BE2C (cell line): ENCODE results near the gene AGBL4.

ENCODE experiments used
- DNase-seq: peaks from one replicate; pipeline ENCODE4 v3.0.0-alpha.2; 2020
- H3K27me3 ChIP-seq: fragments of 250-450 bp; sonication (Bioruptor Pico); 2 replicates; pipeline ENCODE4 v1.5.1; 2020; ENCODE audit warnings: mild to moderate bottlenecking
- H3K36me3 ChIP-seq: fragments of 250-450 bp; sonication (Bioruptor Pico); 2 replicates; pipeline ENCODE4 v1.5.1; 2020; ENCODE audit warnings: mild to moderate bottlenecking
- H3K4me1 ChIP-seq: fragments of 250-450 bp; sonication (Bioruptor Pico); 2 replicates; pipeline ENCODE4 v1.5.1; 2020
- H3K4me3 ChIP-seq: 2 replicates; pipeline ENCODE4 v1.5.1; 2011; ENCODE audit warnings: low read depth, low read length
- H3K9me3 ChIP-seq: fragments of 250-450 bp; sonication (Bioruptor Pico); 2 replicates; pipeline ENCODE4 v1.5.1; 2020
- TF ChIP-seq, protein P1 (sequence below): IDR thresholded peaks from 2 replicates; pipeline ENCODE4 v1.5.1; 2012; ENCODE audit warnings: mild to moderate bottlenecking, low read depth, low read length

Gene AGBL4

DNA sequence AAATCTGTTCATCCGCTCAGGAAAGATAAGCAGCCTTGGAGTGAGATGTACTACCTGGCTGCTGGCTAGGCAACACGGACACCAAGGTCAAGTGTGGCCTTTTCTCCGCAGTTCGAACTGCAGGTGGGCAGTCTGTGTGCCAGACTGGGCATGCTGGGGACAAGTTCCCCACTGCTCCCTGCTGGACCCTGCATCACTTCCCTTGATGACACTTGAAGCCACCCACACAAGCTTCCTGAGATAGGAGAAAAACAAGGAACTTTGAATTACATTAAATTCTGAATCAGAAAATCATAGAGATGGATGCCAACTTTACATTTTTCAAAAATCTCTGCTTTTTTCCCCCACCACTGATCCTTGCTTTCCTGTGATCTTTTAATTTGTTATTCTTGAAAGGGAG lies 1285.4 kb downstream of the AGBL4 start:
- H3K4me1 ChIP-seq, result no peaks in the 10 kb centered on the region
- TF ChIP-seq, protein P1, sequence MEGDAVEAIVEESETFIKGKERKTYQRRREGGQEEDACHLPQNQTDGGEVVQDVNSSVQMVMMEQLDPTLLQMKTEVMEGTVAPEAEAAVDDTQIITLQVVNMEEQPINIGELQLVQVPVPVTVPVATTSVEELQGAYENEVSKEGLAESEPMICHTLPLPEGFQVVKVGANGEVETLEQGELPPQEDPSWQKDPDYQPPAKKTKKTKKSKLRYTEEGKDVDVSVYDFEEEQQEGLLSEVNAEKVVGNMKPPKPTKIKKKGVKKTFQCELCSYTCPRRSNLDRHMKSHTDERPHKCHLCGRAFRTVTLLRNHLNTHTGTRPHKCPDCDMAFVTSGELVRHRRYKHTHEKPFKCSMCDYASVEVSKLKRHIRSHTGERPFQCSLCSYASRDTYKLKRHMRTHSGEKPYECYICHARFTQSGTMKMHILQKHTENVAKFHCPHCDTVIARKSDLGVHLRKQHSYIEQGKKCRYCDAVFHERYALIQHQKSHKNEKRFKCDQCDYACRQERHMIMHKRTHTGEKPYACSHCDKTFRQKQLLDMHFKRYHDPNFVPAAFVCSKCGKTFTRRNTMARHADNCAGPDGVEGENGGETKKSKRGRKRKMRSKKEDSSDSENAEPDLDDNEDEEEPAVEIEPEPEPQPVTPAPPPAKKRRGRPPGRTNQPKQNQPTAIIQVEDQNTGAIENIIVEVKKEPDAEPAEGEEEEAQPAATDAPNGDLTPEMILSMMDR, result no peak
- no peak for DNase-seq
- no peak overlapping the region for H3K4me3 ChIP-seq
- no peaks in the 10 kb centered on the region for H3K36me3 ChIP-seq
- no peaks in the 10 kb centered on the region for H3K9me3 ChIP-seq
- H3K27me3 ChIP-seq, result no peaks in the 10 kb centered on the region

DNA sequence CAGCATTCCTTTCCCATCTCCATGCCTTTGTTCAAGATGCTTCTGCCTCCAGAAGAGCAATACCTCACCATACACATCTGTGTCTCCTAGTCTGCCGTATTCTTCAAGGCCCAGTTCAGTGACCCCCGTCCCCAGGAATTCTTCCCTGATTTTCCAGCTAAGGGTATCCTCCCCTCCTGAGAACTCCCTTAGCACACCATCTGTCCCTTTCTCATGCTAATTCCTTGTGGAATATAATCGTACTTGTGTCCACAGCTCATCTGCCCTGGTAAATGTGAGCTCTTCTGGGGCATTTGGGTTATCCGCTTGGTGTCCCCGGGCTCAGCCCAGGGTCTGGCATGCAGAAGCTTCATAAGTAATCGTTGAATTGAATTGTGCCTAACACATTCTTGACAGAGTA lies 1288.0 kb downstream of the AGBL4 start:
- TF ChIP-seq, protein P1, result no peak
- H3K9me3 ChIP-seq, result no peaks in the 10 kb centered on the region
- H3K36me3 ChIP-seq, result no peaks in the 10 kb centered on the region
- no peak overlapping the region for H3K4me3 ChIP-seq
- no peaks in the 10 kb centered on the region for H3K4me1 ChIP-seq
- no peaks in the 10 kb centered on the region for H3K27me3 ChIP-seq
- no peak for DNase-seq

DNA sequence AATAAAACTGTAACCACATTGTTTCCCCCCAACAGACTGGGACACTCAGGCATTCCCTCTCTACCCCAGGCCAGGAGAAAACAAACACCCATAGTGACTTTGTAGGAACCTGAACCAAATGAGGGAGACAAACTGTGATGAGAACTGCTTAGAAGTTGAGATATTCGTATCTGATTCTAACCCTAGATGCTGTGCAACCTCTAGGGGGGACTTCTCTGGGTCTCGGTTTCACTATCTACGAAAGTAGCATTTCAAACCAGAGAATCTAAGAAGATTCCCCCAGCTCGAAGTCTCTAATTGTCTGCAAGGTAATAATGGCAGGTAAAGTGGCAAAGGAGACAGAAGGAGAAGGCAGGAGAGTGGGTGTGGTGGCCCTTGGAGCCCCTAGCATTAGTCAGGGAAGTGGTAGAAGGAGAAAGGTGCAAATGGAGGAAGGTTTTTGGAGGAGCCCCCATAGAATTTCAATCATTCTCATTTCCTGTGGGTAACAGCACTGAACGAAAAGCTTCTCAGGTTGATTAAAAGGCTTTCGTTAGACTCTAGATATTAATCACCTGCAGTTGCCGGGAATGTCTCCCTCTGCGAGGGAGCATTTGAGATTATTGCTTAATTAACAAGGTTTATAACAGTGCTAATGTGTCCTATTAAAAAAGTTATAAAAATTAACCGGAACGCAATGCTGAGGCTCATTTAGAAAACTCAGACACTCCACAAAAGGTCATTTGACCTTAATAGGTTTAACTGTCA lies 1293.4 kb downstream of the AGBL4 start:
- Histone ChIP-seq H3K9me3 (no peaks in the 10 kb centered on the region), H3K36me3 (no peaks in the 10 kb centered on the region), H3K27me3 (no peaks in the 10 kb centered on the region), H3K4me3 (no peak overlapping the region), H3K4me1 (no peaks in the 10 kb centered on the region)
- TF ChIP-seq, protein P1, result no peak
- no peak for DNase-seq

DNA sequence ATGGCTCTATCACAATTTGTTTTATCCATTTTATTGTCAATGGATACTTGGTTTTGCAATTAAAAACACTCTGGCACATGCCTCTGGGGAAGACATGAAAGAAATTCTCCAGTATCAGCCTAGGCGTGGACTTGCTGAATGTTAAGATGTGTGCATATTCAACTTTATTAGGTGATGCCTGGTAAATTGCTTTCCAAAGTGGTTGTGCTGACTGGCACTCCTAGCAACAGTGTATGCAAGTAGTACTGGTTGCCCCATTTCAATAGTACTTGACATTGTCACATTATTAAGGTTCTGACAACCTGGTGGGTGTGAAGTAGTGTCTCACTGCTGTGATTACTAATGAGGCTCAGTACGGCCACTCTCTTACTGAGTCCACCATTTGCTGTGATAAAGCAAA lies 1295.2 kb downstream of the AGBL4 start:
- TF ChIP-seq, protein P1, result no peak
- Histone ChIP-seq H3K4me1 (no peaks in the 10 kb centered on the region), H3K36me3 (no peaks in the 10 kb centered on the region), H3K4me3 (no peak overlapping the region), H3K9me3 (no peaks in the 10 kb centered on the region), H3K27me3 (no peaks in the 10 kb centered on the region)
- DNase-seq, result no peak

DNA sequence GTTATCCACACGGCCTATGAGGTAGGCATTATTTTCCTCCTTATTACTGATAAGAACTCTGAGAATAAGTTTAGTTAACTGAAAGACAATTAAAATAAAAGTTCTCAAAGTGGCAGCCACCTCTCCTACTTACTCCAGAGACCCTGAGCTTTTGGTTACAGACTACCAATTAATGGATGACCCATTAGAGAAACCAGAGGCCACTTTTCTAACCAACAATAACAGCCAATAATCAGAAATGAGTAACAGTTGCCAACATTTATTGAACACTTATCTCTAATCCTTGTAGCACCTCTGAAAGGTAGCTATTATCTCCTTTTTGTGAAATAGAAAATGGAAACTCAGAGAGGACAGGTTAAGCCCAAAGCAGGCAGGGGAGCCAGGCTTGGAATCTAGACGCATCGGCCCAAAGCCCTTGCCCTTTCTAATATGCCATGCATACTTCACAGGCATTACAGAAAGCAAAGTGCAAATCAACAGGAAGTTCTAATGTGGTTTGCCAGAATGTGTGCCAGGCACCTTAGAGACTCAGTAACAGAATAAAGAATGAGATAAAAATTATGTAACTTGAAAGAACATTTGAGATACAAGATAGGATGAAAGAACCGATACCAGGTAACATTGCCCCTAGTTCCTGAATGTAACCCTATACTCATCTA lies 1297.1 kb downstream of the AGBL4 start:
- no peak for DNase-seq
- no peaks in the 10 kb centered on the region for H3K36me3 ChIP-seq
- H3K4me1 ChIP-seq, result no peaks in the 10 kb centered on the region
- TF ChIP-seq, protein P1, result no peak
- no peak overlapping the region for H3K4me3 ChIP-seq
- H3K27me3 ChIP-seq, result no peaks in the 10 kb centered on the region
- H3K9me3 ChIP-seq, result no peaks in the 10 kb centered on the region

DNA sequence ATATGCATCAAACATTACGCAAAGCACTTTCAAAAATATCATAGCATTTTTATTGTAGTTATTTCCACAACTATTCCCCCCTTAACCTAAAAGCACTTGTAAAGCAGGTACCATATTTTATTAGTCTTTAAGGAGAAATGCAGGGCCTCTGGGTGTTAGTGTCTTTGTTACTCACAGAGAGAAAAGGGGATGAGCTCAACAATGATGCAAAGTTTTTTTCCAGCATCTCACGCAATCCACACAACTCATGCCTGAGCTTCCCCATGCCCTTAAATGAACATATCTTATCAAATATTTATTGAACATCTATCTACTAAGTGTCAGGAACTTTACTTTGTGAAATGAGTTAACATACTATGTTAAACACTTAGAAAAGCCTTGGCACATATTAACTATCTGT lies 1297.6 kb downstream of the AGBL4 start:
- H3K36me3 ChIP-seq, result no peaks in the 10 kb centered on the region
- no peaks in the 10 kb centered on the region for H3K9me3 ChIP-seq
- TF ChIP-seq, protein P1, result no peak
- DNase-seq, result no peak
- H3K4me3 ChIP-seq, result no peak overlapping the region
- no peaks in the 10 kb centered on the region for H3K4me1 ChIP-seq
- H3K27me3 ChIP-seq, result no peaks in the 10 kb centered on the region
